Measurements from ENCODE around the gene PROX2. TPM values are rescaled to one million over a fixed set of nuclear protein-coding genes. Genes with fewer than 3 reads are reported as not detected.

Gene PROX2
- total and polyA plus RNA-seq, 2 donors (not counting 3 experiments of a cell fraction or from before 2014, with no cell fraction given): 0.01 TPM; not detected in 1

DNA sequence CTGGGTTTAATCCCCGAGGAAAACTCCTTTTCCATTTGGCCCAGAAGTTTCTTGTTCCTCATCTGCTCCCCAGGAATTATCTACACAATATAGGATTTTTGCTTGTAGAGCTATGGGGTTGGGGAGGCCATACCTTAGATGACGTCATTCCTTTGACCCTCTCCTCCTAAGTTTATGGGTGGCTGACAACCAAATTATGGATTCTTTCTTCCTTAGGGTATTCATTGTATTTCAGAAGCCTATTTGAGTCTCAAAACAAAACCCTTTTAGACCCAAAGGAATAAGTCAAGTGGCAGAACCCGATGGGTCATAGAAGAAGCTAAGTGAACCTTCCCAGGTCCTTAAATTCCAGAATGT is 14.2 kb downstream of the PROX2 start:
- BruUV-seq (replicated peaks): no TSS peak
- no peak overlapping the region for H3K4me2 ChIP-seq (ENCODE audit: insufficient read depth, low read length)
- no peaks in the 10 kb centered on the region for H4K20me1 ChIP-seq (replicated peaks; ENCODE audit: control insufficient read depth, extremely low read depth, insufficient read depth, low read length)
- no peaks in the 10 kb centered on the region for H3K9me1 ChIP-seq (replicated peaks; ENCODE audit: control insufficient read depth, extremely low read depth, insufficient read depth, low read length)
- H2AFZ ChIP-seq (ENCODE audit: low read depth, low read length): no peak overlapping the region
- no peak overlapping the region for H3K4me3 ChIP-seq (replicated peaks in 1 of 3; ENCODE audit: insufficient read depth in 1 of 3, low read depth in 1 of 3, low read length in 3 of 3)
- no peak overlapping the region for H3K27ac ChIP-seq (ENCODE audit: insufficient read depth, low read depth, low read length)
- TF ChIP-seq MYC (IDR thresholded peaks at IDR 0.05; ENCODE audit: low read depth, low read length): no peak
- TF ChIP-seq POLR2AphosphoS5 (IDR thresholded peaks at IDR 0.05; ENCODE audit: insufficient read depth, low read depth, low read length): no peak
- no peak for TF ChIP-seq POLR2A (IDR thresholded peaks at IDR 0.05; ENCODE audit: low read depth, low read length)
- no peak for TF ChIP-seq FOS (IDR thresholded peaks at IDR 0.05; ENCODE audit: borderline replicate concordance, insufficient read depth, low read length)
- no peak for TF ChIP-seq JUN (IDR thresholded peaks at IDR 0.05; ENCODE audit: borderline replicate concordance, insufficient read depth, insufficient read length, low read depth)
- TF ChIP-seq MAX (IDR thresholded peaks at IDR 0.05; ENCODE audit: insufficient read depth, insufficient read length): no peak
- no peaks in the 10 kb centered on the region for H3K36me3 ChIP-seq (ENCODE audit: control insufficient read depth in 2 of 2, extremely low read depth in 1 of 2, insufficient read depth in 2 of 2, low read length in 2 of 2)
- no peaks in the 10 kb centered on the region for H3K4me1 ChIP-seq (ENCODE audit: control insufficient read depth, extremely low read depth, insufficient read depth, low read length)
- intact Hi-C loops (cut with micrococcal nuclease) (loop anchor here (1.0 to 2.0 kb wide), 4 partner anchors 20 to 441 kb away; partner anchors contain the start of gene DLST), dilution Hi-C loops (cut with MboI; ENCODE audit: extremely low pct_ligation_motif_present, low sequenced_read_pairs) (no loop called here)
- no peak overlapping the region for H3K9ac ChIP-seq (replicated peaks; ENCODE audit: extremely low read depth, insufficient read depth, low read length)
- H3K79me2 ChIP-seq (ENCODE audit: control insufficient read depth, insufficient read depth, low read length): no peaks in the 10 kb centered on the region
- FAIRE-seq: no peak
- no peak for DNase-seq (ENCODE audit: low read depth, low spot score)
- H3K9me3 ChIP-seq (replicated peaks; ENCODE audit: control insufficient read depth, insufficient read depth, low read length): no peaks in the 10 kb centered on the region
- ChIA-PET CTCF (interaction anchor here (1.2 to 12.3 kb wide), 11 partner anchors 12 to 256 kb away, joined by 4 to 468 read pairs (median 16); partner anchors contain the start of genes ACYP1, DLST and PROX2), POLR2A (no interaction called here)
- peaks cover 3% of the 10 kb centered on the region in 2 experiments for H3K27me3 ChIP-seq (ENCODE audit: control insufficient read depth in 2 of 2, insufficient read depth in 2 of 2, low read length in 2 of 2)

GRCh38 chr14:74860899-74861733 is 14.8 kb downstream of the PROX2 start:
- H3K9ac ChIP-seq (replicated peaks; ENCODE audit: extremely low read depth, insufficient read depth, low read length): no peak overlapping the region
- dilution Hi-C loops (cut with MboI; ENCODE audit: extremely low pct_ligation_motif_present, low sequenced_read_pairs) (no loop called here), intact Hi-C loops (cut with micrococcal nuclease) (loop anchor here (1.0 to 2.0 kb wide), 4 partner anchors 20 to 442 kb away; partner anchors contain the start of gene DLST)
- no peaks in the 10 kb centered on the region for H4K20me1 ChIP-seq (replicated peaks; ENCODE audit: control insufficient read depth, extremely low read depth, insufficient read depth, low read length)
- no peak overlapping the region for H2AFZ ChIP-seq (ENCODE audit: low read depth, low read length)
- H3K9me1 ChIP-seq (replicated peaks; ENCODE audit: control insufficient read depth, extremely low read depth, insufficient read depth, low read length): no peaks in the 10 kb centered on the region
- peak; percentile 83 for DNase-seq (ENCODE audit: low read depth, low spot score)
- no peaks in the 10 kb centered on the region for H3K36me3 ChIP-seq (ENCODE audit: control insufficient read depth in 2 of 2, extremely low read depth in 1 of 2, insufficient read depth in 2 of 2, low read length in 2 of 2)
- no peaks in the 10 kb centered on the region for H3K4me1 ChIP-seq (ENCODE audit: control insufficient read depth, extremely low read depth, insufficient read depth, low read length)
- H3K4me2 ChIP-seq (ENCODE audit: insufficient read depth, low read length): no peak overlapping the region
- H3K4me3 ChIP-seq (replicated peaks in 1 of 3; ENCODE audit: insufficient read depth in 1 of 3, low read depth in 1 of 3, low read length in 3 of 3): no peak overlapping the region
- H3K79me2 ChIP-seq (ENCODE audit: control insufficient read depth, insufficient read depth, low read length): no peaks in the 10 kb centered on the region
- no peaks in the 10 kb centered on the region for H3K27me3 ChIP-seq (ENCODE audit: control insufficient read depth in 2 of 2, insufficient read depth in 2 of 2, low read length in 2 of 2)
- TF ChIP-seq FOS (IDR thresholded peaks at IDR 0.05; ENCODE audit: borderline replicate concordance, insufficient read depth, low read length): no peak
- TF ChIP-seq, protein P1, sequence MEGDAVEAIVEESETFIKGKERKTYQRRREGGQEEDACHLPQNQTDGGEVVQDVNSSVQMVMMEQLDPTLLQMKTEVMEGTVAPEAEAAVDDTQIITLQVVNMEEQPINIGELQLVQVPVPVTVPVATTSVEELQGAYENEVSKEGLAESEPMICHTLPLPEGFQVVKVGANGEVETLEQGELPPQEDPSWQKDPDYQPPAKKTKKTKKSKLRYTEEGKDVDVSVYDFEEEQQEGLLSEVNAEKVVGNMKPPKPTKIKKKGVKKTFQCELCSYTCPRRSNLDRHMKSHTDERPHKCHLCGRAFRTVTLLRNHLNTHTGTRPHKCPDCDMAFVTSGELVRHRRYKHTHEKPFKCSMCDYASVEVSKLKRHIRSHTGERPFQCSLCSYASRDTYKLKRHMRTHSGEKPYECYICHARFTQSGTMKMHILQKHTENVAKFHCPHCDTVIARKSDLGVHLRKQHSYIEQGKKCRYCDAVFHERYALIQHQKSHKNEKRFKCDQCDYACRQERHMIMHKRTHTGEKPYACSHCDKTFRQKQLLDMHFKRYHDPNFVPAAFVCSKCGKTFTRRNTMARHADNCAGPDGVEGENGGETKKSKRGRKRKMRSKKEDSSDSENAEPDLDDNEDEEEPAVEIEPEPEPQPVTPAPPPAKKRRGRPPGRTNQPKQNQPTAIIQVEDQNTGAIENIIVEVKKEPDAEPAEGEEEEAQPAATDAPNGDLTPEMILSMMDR (IDR thresholded peaks at IDR 0.05; ENCODE audit: extremely low read depth in 1 of 2, insufficient read depth in 1 of 2, low read depth in 1 of 2, low read length in 2 of 2): peak; percentile 85 to 86
- FAIRE-seq: peak; percentile 97
- H3K9me3 ChIP-seq (replicated peaks; ENCODE audit: control insufficient read depth, insufficient read depth, low read length): no peaks in the 10 kb centered on the region
- no peak overlapping the region for H3K27ac ChIP-seq (ENCODE audit: insufficient read depth, low read depth, low read length)
- BruUV-seq (replicated peaks): no TSS peak
- ChIA-PET CTCF (interaction anchor here (0.6 to 12.3 kb wide), 44 partner anchors 8 to 700 kb away, joined by 3 to 468 read pairs (median 4); partner anchors contain the start of genes ACYP1, DLST, PROX2 and RPS6KL1), POLR2A (interaction anchor here (1.0 to 1.5 kb wide), 2 partner anchors 15 to 44 kb away, joined by 6 to 8 read pairs; no protein-coding TSS in a partner anchor)
